HepG2 (cell line): ENCODE data around the gene WDR89. TPM values are rescaled to one million over a fixed set of nuclear protein-coding genes. Genes with fewer than 3 reads are reported as not detected.
A peak's percentile ranks its signal among the peaks of the same experiment; 100 is the strongest.

ENCODE experiments used
- ATF1 ChIP-seq: IDR thresholded peaks from 2 replicates; pipeline ENCODE4 v1.6.1; 2016; ENCODE audit warnings: mild to moderate bottlenecking, control low read depth
- ELF4 ChIP-seq: sonication (generic); formaldehyde crosslinking; IDR thresholded peaks from 2 replicates; pipeline ENCODE4 v1.5.0; 2020; ENCODE audit warnings: missing genetic modification reagents, mild to moderate bottlenecking, moderate library complexity, borderline replicate concordance
- ETV6 ChIP-seq: sonication (generic); formaldehyde crosslinking; conservative IDR thresholded peaks from 2 replicates; pipeline ENCODE4 v1.4.0; 2020; ENCODE audit warnings: missing genetic modification reagents
- FOXJ3 ChIP-seq: sonication (generic); formaldehyde crosslinking; IDR thresholded peaks from 2 replicates; pipeline ENCODE4 v1.4.0; 2020; ENCODE audit warnings: missing genetic modification reagents, mild to moderate bottlenecking, borderline replicate concordance
- MED8 ChIP-seq: sonication (generic); formaldehyde crosslinking; IDR thresholded peaks from 2 replicates; pipeline ENCODE4 v1.8.1; 2023; ENCODE audit warnings: mild to moderate bottlenecking, missing genetic modification reagents; ENCODE audit not compliant: insufficient replicate concordance
- SP2 ChIP-seq: sonication (generic); formaldehyde crosslinking; IDR thresholded peaks from 2 replicates; pipeline ENCODE4 v1.5.1; 2020; ENCODE audit warnings: mild to moderate bottlenecking, missing genetic modification reagents
- SRY ChIP-seq: sonication (generic); formaldehyde crosslinking; IDR thresholded peaks from 2 replicates; pipeline ENCODE4 v1.8.0; 2022; ENCODE audit warnings: mild to moderate bottlenecking, missing genetic modification reagents
- TARDBP ChIP-seq: sonication (generic); formaldehyde crosslinking; IDR thresholded peaks from 2 replicates; pipeline ENCODE4 v1.8.0; 2022; ENCODE audit warnings: mild to moderate bottlenecking, missing genetic modification reagents
- ZFP36 ChIP-seq: fragments of 150-350 bp; IDR thresholded peaks from 2 replicates; pipeline ENCODE4 v1.6.1; 2018; ENCODE audit warnings: borderline replicate concordance, low read length, low read depth; ENCODE audit not compliant: partially characterized antibody
- ZKSCAN1 ChIP-seq: fragments of 150-350 bp; IDR thresholded peaks from 2 replicates; pipeline ENCODE4 v1.6.1; 2014; ENCODE audit warnings: low read length
- ZMAT3 ChIP-seq: sonication (generic); formaldehyde crosslinking; conservative IDR thresholded peaks from 2 replicates; pipeline ENCODE4 v1.7.0; 2021; ENCODE audit warnings: missing genetic modification reagents
- ZNF10 ChIP-seq: sonication (generic); formaldehyde crosslinking; IDR thresholded peaks from 2 replicates; pipeline ENCODE4 v1.4.0; 2020; ENCODE audit warnings: mild to moderate bottlenecking, low read depth, missing genetic modification reagents, borderline replicate concordance
- ZNF17 ChIP-seq: sonication (generic); formaldehyde crosslinking; IDR thresholded peaks from 2 replicates; pipeline ENCODE4 v1.5.0; 2020; ENCODE audit warnings: mild to moderate bottlenecking, missing genetic modification reagents
- ZNF34 ChIP-seq: sonication (generic); formaldehyde crosslinking; IDR thresholded peaks from 2 replicates; pipeline ENCODE4 v1.4.0; 2020; ENCODE audit warnings: mild to moderate bottlenecking, missing genetic modification reagents, borderline replicate concordance
- ZNF510 ChIP-seq: sonication (generic); formaldehyde crosslinking; IDR thresholded peaks from 2 replicates; pipeline ENCODE4 v1.4.0; 2020; ENCODE audit warnings: low read depth, mild to moderate bottlenecking, missing genetic modification reagents
- polyA plus RNA-seq, 8 experiments: library from polyadenylated mRNA; depleted of rRNA in 3 of 8; stranded (reverse) in 7 of 8; unstranded in 1 of 8; fragments of >200 nt; fragmentation: Illumina TruSeq in 4 of 8; extraction: Trizol in 4 of 8; gene quantifications; 2 replicates each; pipeline versions ENCODE4 v1.2.1 to v1.2.3, GENCODE V29; 2011 to 2016; ENCODE audit warnings: low read depth in 4 of 8, missing spikeins in 1 of 8, mixed read lengths in 1 of 8; ENCODE audit not compliant: insufficient read depth in 1 of 8
- total RNA-seq, 5 experiments: library from RNA; depleted of rRNA; stranded (reverse); fragments of >200 nt; fragmentation: Illumina TruSeq; extraction: Trizol; gene quantifications; 2 replicates each; pipeline ENCODE4 v1.2.3, GENCODE V29; 2016; ENCODE audit warnings: low read depth in 1 of 5
- TF ChIP-seq, protein P1 (sequence below): sonication (generic); formaldehyde crosslinking; IDR thresholded peaks from 2 replicates; pipeline ENCODE4 v1.4.0; 2020; ENCODE audit warnings: mild to moderate bottlenecking, low read depth, missing genetic modification reagents
- TF ChIP-seq, protein P2 (sequence below), 2 experiments: sonication (generic) in 1 of 2; formaldehyde crosslinking in 1 of 2; IDR thresholded peaks; 2 replicates each; pipeline versions ENCODE4 v1.4.0 to v1.6.1; 2018 to 2020; ENCODE audit warnings: missing genetic modification reagents in 2 of 2, borderline replicate concordance in 1 of 2, low read depth in 1 of 2, mild to moderate bottlenecking in 1 of 2, missing biosample characterization in 1 of 2
- TF ChIP-seq, protein P3 (sequence below): IDR thresholded peaks from 2 replicates; pipeline ENCODE4 v1.4.0; 2020; ENCODE audit warnings: mild to moderate bottlenecking, missing genetic modification reagents
- TF ChIP-seq, protein P4 (sequence below): sonication (generic); formaldehyde crosslinking; IDR thresholded peaks from 2 replicates; pipeline ENCODE4 v1.4.0; 2020; ENCODE audit warnings: missing genetic modification reagents
- TF ChIP-seq, protein P5 (sequence below): sonication (generic); formaldehyde crosslinking; IDR thresholded peaks from 2 replicates; pipeline ENCODE4 v1.8.0; 2022; ENCODE audit warnings: mild to moderate bottlenecking, missing genetic modification reagents, borderline replicate concordance

WDR89 gene
- total and polyA plus RNA-seq, 2 of the 13 experiments (the other 11 are each of a cell fraction or from before 2014, with no cell fraction given), result 5.2 to 20.1 TPM

DNA sequence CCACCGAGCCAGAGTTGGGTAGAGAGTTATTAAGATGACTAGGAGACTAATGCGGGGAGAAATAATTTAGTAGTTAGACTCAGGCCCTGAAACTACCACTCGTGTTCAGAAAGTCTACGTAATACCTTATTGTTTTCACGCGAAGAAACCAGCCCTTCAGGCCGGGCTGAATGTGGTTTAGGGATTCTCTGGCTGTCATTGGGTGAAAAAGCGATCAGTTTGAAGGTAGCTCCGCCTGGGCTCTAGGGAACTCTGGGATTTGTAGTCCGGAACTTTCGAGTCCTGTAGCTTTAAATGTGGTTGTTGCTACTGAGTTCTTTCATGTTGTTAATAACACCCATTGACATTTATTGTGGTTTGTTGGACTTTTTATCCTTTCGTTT is 549 bp upstream of the WDR89 start (continued):
- no peak for TF ChIP-seq MED8 (CRISPR knock-in tag)
- TF ChIP-seq, protein P1, sequence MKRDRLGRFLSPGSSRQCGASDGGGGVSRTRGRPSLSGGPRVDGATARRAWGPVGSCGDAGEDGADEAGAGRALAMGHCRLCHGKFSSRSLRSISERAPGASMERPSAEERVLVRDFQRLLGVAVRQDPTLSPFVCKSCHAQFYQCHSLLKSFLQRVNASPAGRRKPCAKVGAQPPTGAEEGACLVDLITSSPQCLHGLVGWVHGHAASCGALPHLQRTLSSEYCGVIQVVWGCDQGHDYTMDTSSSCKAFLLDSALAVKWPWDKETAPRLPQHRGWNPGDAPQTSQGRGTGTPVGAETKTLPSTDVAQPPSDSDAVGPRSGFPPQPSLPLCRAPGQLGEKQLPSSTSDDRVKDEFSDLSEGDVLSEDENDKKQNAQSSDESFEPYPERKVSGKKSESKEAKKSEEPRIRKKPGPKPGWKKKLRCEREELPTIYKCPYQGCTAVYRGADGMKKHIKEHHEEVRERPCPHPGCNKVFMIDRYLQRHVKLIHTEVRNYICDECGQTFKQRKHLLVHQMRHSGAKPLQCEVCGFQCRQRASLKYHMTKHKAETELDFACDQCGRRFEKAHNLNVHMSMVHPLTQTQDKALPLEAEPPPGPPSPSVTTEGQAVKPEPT (CRISPR knock-in tag), result no peak
- TF ChIP-seq, protein P2, sequence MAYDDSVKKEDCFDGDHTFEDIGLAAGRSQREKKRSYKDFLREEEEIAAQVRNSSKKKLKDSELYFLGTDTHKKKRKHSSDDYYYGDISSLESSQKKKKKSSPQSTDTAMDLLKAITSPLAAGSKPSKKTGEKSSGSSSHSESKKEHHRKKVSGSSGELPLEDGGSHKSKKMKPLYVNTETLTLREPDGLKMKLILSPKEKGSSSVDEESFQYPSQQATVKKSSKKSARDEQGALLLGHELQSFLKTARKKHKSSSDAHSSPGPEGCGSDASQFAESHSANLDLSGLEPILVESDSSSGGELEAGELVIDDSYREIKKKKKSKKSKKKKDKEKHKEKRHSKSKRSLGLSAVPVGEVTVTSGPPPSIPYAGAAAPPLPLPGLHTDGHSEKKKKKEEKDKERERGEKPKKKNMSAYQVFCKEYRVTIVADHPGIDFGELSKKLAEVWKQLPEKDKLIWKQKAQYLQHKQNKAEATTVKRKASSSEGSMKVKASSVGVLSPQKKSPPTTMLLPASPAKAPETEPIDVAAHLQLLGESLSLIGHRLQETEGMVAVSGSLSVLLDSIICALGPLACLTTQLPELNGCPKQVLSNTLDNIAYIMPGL (CRISPR knock-in tag; IDR thresholded peaks at IDR 0.05; ENCODE audit: borderline replicate concordance in 1 of 2, low read depth in 1 of 2), result no peak
- TF ChIP-seq, protein P3, sequence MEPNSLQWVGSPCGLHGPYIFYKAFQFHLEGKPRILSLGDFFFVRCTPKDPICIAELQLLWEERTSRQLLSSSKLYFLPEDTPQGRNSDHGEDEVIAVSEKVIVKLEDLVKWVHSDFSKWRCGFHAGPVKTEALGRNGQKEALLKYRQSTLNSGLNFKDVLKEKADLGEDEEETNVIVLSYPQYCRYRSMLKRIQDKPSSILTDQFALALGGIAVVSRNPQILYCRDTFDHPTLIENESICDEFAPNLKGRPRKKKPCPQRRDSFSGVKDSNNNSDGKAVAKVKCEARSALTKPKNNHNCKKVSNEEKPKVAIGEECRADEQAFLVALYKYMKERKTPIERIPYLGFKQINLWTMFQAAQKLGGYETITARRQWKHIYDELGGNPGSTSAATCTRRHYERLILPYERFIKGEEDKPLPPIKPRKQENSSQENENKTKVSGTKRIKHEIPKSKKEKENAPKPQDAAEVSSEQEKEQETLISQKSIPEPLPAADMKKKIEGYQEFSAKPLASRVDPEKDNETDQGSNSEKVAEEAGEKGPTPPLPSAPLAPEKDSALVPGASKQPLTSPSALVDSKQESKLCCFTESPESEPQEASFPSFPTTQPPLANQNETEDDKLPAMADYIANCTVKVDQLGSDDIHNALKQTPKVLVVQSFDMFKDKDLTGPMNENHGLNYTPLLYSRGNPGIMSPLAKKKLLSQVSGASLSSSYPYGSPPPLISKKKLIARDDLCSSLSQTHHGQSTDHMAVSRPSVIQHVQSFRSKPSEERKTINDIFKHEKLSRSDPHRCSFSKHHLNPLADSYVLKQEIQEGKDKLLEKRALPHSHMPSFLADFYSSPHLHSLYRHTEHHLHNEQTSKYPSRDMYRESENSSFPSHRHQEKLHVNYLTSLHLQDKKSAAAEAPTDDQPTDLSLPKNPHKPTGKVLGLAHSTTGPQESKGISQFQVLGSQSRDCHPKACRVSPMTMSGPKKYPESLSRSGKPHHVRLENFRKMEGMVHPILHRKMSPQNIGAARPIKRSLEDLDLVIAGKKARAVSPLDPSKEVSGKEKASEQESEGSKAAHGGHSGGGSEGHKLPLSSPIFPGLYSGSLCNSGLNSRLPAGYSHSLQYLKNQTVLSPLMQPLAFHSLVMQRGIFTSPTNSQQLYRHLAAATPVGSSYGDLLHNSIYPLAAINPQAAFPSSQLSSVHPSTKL, result no peak
- TF ChIP-seq, protein P4, sequence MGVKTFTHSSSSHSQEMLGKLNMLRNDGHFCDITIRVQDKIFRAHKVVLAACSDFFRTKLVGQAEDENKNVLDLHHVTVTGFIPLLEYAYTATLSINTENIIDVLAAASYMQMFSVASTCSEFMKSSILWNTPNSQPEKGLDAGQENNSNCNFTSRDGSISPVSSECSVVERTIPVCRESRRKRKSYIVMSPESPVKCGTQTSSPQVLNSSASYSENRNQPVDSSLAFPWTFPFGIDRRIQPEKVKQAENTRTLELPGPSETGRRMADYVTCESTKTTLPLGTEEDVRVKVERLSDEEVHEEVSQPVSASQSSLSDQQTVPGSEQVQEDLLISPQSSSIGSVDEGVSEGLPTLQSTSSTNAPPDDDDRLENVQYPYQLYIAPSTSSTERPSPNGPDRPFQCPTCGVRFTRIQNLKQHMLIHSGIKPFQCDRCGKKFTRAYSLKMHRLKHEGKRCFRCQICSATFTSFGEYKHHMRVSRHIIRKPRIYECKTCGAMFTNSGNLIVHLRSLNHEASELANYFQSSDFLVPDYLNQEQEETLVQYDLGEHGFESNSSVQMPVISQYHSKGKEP, result no peak
- TF ChIP-seq ETV6 (CRISPR knock-in tag), result no peak
- TF ChIP-seq ZNF10 (CRISPR knock-in tag), result no peak
- TF ChIP-seq ATF1 (CRISPR knock-in tag), result peak; percentile 75
- no peak for TF ChIP-seq SRY (CRISPR knock-in tag)
- TF ChIP-seq ZKSCAN1, result no peak
- TF ChIP-seq ZFP36, result no peak
- TF ChIP-seq, protein P5, sequence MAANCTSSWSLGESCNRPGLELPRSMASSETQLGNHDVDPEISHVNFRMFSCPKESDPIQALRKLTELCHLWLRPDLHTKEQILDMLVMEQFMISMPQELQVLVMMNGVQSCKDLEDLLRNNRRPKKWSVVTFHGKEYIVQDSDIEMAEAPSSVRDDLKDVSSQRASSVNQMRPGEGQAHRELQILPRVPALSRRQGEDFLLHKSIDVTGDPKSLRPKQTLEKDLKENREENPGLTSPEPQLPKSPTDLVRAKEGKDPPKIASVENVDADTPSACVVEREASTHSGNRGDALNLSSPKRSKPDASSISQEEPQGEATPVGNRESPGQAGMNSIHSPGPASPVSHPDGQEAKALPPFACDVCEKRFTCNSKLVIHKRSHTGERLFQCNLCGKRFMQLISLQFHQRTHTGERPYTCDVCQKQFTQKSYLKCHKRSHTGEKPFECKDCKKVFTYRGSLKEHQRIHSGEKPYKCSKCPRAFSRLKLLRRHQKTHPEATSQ, result no peak
- peak; percentile 80 for TF ChIP-seq SP2
- TF ChIP-seq ELF4 (CRISPR knock-in tag), result 0 out of 2 replicates have a peak, but pooled peaks have one; percentile 0
- no peak for TF ChIP-seq ZNF17 (CRISPR knock-in tag)
- TF ChIP-seq FOXJ3, result no peak
- 0 out of 2 replicates have a peak, but pooled peaks have one; percentile 22 for TF ChIP-seq ZNF34 (CRISPR knock-in tag)
- no peak for TF ChIP-seq ZNF510
- no peak for TF ChIP-seq ZMAT3 (CRISPR knock-in tag)
- no peak for TF ChIP-seq TARDBP
